IMR-90 (cell line): ENCODE results near the gene SDK1.

Experiments used
- BHLHE40 ChIP-seq: fragments of 150-350 bp; IDR thresholded peaks from 2 replicates; pipeline ENCODE4 v1.6.1; 2016; ENCODE audit warnings: mild to moderate bottlenecking, low read depth, low read length
- CTCF ChIP-seq: conservative IDR thresholded peaks from 2 replicates; pipeline ENCODE4 v1.5.1; 2012; ENCODE audit warnings: mild to moderate bottlenecking, low read depth, low read length, improper control_type of control experiment
- MAFK ChIP-seq: IDR thresholded peaks from 2 replicates; pipeline ENCODE4 v1.6.1; 2012; ENCODE audit warnings: low read depth, low read length, improper control_type of control experiment
- POLR2A ChIP-seq: IDR thresholded peaks from 2 replicates; pipeline ENCODE4 v1.6.1; 2012; ENCODE audit warnings: mild to moderate bottlenecking, low read depth, low read length
- RAD21 ChIP-seq: IDR thresholded peaks from 2 replicates; pipeline ENCODE4 v1.6.1; 2012; ENCODE audit warnings: low read length, improper control_type of control experiment
- RFX5 ChIP-seq: IDR thresholded peaks from 2 replicates; pipeline ENCODE4 v1.8.0; 2012; ENCODE audit warnings: low read depth, mild to moderate bottlenecking, low read length, moderate library complexity
- SMC3 ChIP-seq: fragments of 150-350 bp; IDR thresholded peaks from 2 replicates; pipeline ENCODE4 v1.6.1; 2016; ENCODE audit warnings: low read depth, mild to moderate bottlenecking, antibody characterized with exemption, low read length, moderate library complexity
- USF2 ChIP-seq: fragments of 150-350 bp; IDR thresholded peaks from 2 replicates; pipeline ENCODE4 v1.6.1; 2017; ENCODE audit warnings: mild to moderate bottlenecking, antibody characterized with exemption, low read length, low read depth

GRCh38 chr7:3978839-3979238 is 677.8 kb downstream of the SDK1 start:
- TF ChIP-seq CTCF (no peak), POLR2A (no peak), RFX5 (no peak), MAFK (no peak), USF2 (no peak), SMC3 (no peak), BHLHE40 (no peak), RAD21 (no peak)
